PFSK-1 (cell line): Measurements from ENCODE around the gene PRSS38.

ENCODE experiments used
- FOXP2 ChIP-seq: optimal IDR thresholded peaks from 2 replicates; pipeline ENCODE3; 2011; ENCODE audit warnings: borderline replicate concordance, control low read depth, inconsistent platforms; ENCODE audit not compliant: insufficient read depth; ENCODE audit errors: extremely low read length, extremely low read depth
- POLR2AphosphoS5 ChIP-seq: IDR thresholded peaks from 2 replicates; pipeline ENCODE4 v1.6.1; 2012; ENCODE audit warnings: low read depth, mild to moderate bottlenecking, control low read depth, low read length, moderate library complexity
- SIN3A ChIP-seq: IDR thresholded peaks from 2 replicates; pipeline ENCODE4 v1.6.1; 2012; ENCODE audit warnings: mild to moderate bottlenecking, low read length, moderate library complexity, borderline replicate concordance; ENCODE audit not compliant: insufficient read depth
- TAF1 ChIP-seq: IDR thresholded peaks from 2 replicates; pipeline ENCODE4 v1.6.1; 2012; ENCODE audit warnings: low read length, control low read depth, borderline replicate concordance; ENCODE audit not compliant: insufficient read depth

DNA sequence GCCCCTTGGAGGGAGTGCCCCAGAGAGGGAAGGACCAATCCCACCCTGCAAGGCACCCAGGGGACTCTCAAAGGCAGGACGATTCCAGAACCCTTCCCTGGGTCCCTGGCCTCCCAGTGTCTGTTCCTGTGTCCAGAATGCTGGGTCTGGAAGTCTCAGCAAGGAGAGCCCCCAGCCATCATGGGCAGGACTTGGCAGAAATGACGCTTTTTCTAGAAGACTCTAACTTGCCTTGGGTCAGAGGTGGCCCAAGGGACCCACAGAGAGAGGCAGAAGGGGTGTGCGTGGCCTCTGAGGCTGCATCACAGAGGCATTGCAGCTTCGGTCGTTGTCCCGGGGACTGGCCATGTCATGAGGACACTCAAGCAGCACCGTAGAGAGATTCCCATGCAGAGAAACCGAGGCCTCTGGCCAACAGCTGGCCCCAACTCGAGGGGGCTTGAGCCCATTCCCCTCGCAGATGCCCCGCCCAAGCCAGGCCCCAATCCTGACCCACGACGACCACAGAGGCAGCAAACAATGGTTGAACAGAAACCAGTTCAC is 74.5 kb downstream of the PRSS38 start:
- TF ChIP-seq SIN3A (no peak), TAF1 (no peak), FOXP2 (no peak), POLR2AphosphoS5 (no peak)
